MG63 (cell line): ENCODE measurements around the gene DAP3. TPM values are rescaled to one million over a fixed set of nuclear protein-coding genes. Genes with fewer than 3 reads are reported as not detected.
A peak's percentile ranks its signal among the peaks of the same experiment; 100 is the strongest.
"Not testable (repeated sequence)": the region's sequence is repeated elsewhere in the genome, so short reads cannot be mapped to it uniquely, and the experiment has no call there.

Source experiments
- DNase-seq: peaks from one replicate; pipeline ENCODE4 v3.0.0-alpha.2; 2020
- H3K27me3 ChIP-seq: fragments of 250-450 bp; sonication (Bioruptor Pico); 2 replicates; pipeline ENCODE4 v1.5.1; 2020; ENCODE audit warnings: mild to moderate bottlenecking, moderate library complexity
- H3K36me3 ChIP-seq: fragments of 250-450 bp; sonication (Bioruptor Pico); 2 replicates; pipeline ENCODE4 v1.5.1; 2020; ENCODE audit warnings: mild to moderate bottlenecking, moderate library complexity
- H3K4me3 ChIP-seq: fragments of 250-450 bp; sonication (Bioruptor Pico); 2 replicates; pipeline ENCODE4 v1.5.1; 2020; ENCODE audit warnings: mild to moderate bottlenecking, moderate library complexity
- H3K9me3 ChIP-seq: fragments of 250-450 bp; sonication (Bioruptor Pico); 2 replicates; pipeline ENCODE4 v1.5.1; 2020; ENCODE audit warnings: mild to moderate bottlenecking, moderate library complexity
- total RNA-seq: library from RNA; depleted of rRNA; stranded (reverse); fragments of >200 nt; shearing (Covaris generic); gene quantifications from 2 replicates; pipeline ENCODE4 v1.2.3, GENCODE V29; 2014; ENCODE audit warnings: low replicate concordance; rRNA removed

The DAP3 gene
- 79.0 and 111 TPM in 2 replicates for total RNA-seq

DNA sequence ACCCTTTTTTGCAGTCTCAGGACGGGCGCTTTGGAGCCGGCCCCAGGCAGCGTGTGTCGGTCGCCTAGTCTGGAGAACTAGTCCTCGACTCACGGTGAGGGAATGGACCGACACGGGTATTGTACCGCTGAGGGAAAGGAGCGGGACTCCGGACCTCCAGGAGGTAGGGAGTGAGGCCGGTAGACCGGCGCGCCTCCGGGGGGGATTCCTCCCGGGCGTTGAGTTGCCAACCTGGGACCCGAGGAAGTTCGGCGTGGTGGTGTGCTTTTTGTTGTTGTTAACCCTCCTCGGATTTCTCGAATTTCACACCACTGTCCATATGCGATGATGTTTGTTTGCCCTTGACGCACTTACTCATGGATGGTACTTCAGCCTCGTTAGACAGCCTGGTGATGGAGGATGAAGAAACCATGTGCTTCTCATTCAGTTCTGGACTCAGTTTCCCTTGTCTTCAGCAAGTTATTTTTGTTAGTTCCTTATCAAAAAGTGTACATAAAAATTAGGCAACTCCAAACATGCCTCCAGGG lies at the start of gene DAP3:
DAP3 (plus strand) TSS at position 11 of the 527 bp plus-strand sequence. CDS start 20,689 bp downstream, outside the sequence.
- not testable (repeated sequence) for H3K27me3 ChIP-seq, DNase-seq
- peaks cover 19% of the 10 kb centered on the region for H3K9me3 ChIP-seq
- H3K36me3 ChIP-seq = peaks cover 63% of the 10 kb centered on the region
- peak within 1 kb of the TSS; percentile 98 for H3K4me3 ChIP-seq

- no peaks in the 10 kb centered on the region for H3K27me3 ChIP-seq
- peaks cover 25% of the 10 kb centered on the region for H3K9me3 ChIP-seq
- no peak for DNase-seq
- peaks cover 21% of the 10 kb centered on the region for H3K36me3 ChIP-seq
- no peak overlapping the region for H3K4me3 ChIP-seq
Measured at GRCh38 chr1:155640367-155640766, 48.5 kb upstream of the DAP3 start.

- peaks cover 21% of the 10 kb centered on the region for H3K36me3 ChIP-seq
- H3K4me3 ChIP-seq = not testable (repeated sequence)
Measured at GRCh38 chr1:155642559-155643180, 46.2 kb upstream of the DAP3 start.

DNA sequence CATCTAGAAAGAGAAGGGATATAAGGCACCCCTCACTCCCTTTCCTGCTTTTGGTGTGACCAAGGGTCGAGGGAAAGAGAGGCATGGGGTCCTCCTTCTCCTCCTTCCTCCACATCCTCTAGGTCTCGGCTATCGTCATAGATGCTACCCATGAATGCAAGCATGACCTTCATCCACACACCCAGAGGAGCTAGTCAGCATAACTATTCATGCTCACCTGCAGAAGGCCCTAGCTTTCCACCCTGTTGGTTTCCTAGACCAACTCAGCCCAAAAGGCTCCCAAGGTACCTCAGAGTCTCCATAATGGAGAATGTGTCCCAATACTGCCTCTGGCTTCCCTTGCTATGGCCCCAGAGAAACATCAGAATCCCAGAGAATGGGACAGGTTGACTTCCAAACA lies 45.7 kb upstream of the DAP3 start:
- peaks cover 21% of the 10 kb centered on the region for H3K36me3 ChIP-seq
- no peak for DNase-seq
- no peak overlapping the region for H3K4me3 ChIP-seq
- H3K27me3 ChIP-seq = no peaks in the 10 kb centered on the region
- peaks cover 25% of the 10 kb centered on the region for H3K9me3 ChIP-seq

More at GRCh38 chr1:155642559-155643180, 46.2 kb upstream of the DAP3 start:
- not testable (repeated sequence) for H3K27me3 ChIP-seq, DNase-seq
- peaks cover 25% of the 10 kb centered on the region for H3K9me3 ChIP-seq

- Histone ChIP-seq H3K36me3 (peaks cover 21% of the 10 kb centered on the region), H3K4me3 (no peak overlapping the region), H3K27me3 (no peaks in the 10 kb centered on the region), H3K9me3 (peaks cover 28% of the 10 kb centered on the region)
- DNase-seq = peak; percentile 10
Measured at GRCh38 chr1:155645034-155645598, 43.8 kb upstream of the DAP3 start.

DNA sequence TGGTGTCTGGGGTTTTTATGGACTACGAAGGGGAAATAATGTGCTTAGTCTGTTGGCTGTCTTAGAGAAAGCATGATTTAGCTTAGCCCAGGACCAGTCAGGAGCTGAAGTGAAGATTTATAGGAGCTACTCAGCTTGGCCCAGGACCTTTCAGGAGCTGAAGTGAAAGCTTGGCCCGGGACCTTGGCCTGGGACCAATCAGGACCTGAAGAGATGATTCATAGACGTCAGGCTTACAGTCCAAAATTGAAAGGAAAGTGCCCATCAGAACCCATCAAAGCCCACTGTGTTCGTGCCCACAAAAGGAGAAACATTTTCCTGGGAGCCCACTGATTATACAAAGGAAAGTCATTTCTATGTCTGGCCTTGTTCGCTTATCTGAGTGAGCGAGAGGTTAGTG lies 43.2 kb upstream of the DAP3 start:
- Histone ChIP-seq H3K9me3 (peaks cover 30% of the 10 kb centered on the region), H3K36me3 (peaks cover 21% of the 10 kb centered on the region), H3K4me3 (no peak overlapping the region), H3K27me3 (no peaks in the 10 kb centered on the region)
- peak; percentile 85 for DNase-seq

DNA sequence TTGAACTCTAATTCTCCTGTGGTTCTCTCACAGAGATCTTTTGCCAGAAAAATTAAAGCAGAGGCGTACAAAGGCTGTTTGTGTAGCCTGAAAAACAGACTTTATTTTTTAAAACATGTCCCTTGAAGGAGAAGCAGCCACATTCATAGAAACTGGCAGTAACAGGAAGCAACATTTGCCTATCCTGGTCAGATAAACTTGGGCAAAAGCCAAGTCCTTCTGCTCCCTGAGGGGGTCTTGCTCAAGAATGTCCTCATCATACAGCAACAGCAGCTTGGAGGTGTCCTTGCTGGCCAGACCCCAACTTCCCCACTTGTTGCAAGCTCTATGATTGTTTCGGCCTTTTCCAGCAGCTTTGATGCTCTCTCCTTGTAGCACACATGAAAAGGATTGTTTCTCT lies 42.6 kb upstream of the DAP3 start:
- no peak for DNase-seq
- Histone ChIP-seq H3K4me3 (no peak overlapping the region), H3K36me3 (peaks cover 21% of the 10 kb centered on the region), H3K9me3 (peaks cover 30% of the 10 kb centered on the region), H3K27me3 (no peaks in the 10 kb centered on the region)

DNA sequence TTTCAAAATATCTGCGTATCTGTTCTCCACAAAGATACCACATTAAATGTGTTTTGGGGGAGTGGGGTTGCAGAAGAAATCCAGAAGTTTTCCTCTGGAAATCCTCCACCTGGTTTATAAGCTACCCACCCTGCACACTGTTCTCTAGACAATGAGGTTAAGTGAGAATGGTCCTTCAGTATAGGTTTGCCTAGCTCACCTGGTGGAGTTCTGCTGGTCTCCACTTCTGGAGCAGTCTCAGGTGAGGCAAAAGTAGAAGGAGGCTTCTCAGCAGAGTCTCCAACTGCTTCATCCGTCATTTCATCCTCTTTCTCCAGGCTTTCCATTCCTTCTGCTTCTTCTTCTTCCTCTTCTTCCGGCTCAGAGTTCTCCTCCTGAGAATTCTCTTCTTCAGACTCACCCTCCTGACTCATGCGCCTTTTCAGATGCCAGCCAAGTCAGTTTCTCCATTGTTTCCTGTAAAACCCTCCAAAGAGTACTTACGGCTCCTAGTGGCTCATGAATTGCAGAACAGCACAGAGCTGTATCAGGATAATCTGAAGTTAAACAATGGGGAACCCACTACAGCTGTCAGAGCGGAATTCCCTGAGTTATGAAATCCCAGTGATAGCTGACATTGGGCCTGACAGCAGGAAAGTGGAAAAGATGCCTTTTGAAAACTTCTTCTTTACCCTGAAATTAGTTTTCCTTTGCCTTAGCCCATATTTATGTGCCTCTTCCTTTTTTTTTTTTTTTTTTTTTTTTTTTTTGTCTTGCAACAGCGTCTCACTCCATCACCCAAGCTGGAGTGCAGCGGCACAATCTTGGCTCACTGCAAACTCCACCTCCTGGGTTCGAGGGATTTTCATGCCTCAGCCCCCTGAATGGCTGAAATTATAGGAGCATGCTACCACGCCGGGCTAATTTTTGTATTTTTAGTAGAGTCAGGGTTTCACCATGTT lies 40.4 kb upstream of the DAP3 start:
- peak; percentile 62 for DNase-seq
- Histone ChIP-seq H3K27me3 (no peaks in the 10 kb centered on the region), H3K9me3 (peaks cover 10% of the 10 kb centered on the region), H3K4me3 (peak overlapping the region; percentile 42), H3K36me3 (peaks cover 10% of the 10 kb centered on the region)

DNA sequence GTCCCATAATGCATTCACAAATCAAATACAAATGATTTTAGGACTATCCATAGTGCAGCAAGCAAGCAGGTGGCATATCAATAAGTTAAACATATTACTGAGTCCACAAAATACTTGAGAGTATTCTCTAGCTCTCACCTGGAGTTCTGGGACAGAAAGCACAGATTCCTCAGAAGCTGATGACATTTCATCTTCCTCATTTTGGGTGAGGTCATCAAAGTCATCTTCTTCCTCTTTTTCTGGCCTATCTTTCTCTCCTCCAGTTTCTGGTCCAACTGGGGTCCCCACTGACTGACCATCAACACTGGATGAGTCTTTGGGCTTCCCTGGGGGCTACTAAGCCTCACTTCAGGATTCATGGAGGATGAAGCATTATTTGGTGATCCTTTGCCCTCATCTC lies 39.2 kb upstream of the DAP3 start:
- H3K9me3 ChIP-seq = peaks cover 6% of the 10 kb centered on the region; the same call in 1 of the 2 replicates
- H3K27me3 ChIP-seq = no peaks in the 10 kb centered on the region
- H3K4me3 ChIP-seq = no peak overlapping the region
- H3K36me3 ChIP-seq = peaks cover under 1% of the 10 kb centered on the region; the same call in 1 of the 2 replicates
- DNase-seq = no peak

GRCh38 chr1:155650231-155650757 lies 38.6 kb upstream of the DAP3 start:
- H3K36me3 ChIP-seq = no peaks in the 10 kb centered on the region

DNA sequence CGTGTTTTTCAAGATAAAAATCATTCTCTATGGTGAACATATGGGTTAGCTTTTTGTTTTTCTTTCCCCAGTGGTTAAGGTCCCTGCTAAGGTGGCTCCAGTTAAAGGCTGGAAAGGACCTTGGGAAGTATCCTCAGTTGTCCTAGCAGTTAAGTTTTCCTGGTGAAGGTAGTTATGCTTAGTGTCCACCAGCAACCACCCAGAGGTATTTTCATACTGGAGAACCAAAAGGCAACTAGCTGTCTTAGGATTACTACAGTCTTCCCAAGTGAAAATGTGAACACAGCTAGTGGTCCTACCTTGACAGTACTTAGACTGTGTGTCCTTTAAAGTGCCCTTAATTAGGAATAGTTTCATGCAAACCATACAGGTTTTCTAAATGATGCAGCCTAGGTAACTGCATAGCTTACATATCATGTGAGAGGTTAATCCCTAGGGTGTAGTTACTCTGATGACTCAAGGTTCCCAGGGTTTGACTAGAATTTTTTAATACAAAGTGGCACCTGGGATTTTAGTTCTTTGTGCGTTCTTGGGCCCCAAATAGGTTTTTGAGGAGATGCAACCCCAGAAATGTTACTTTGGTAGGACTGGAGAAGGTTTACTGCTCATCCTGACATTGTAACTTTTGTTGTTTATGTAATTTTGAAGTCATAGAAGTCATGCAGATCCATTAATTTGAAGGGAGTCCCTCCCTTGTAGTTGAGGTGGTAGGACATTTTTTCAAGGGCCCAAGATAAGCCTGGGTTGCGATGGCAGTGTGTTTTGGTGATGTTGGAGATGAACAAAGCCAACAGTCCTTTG lies 36.8 kb upstream of the DAP3 start:
- no peak for DNase-seq
- H3K36me3 ChIP-seq = no peaks in the 10 kb centered on the region
- peaks cover 6% of the 10 kb centered on the region; the same call in 1 of the 2 replicates for H3K9me3 ChIP-seq
- no peak overlapping the region for H3K4me3 ChIP-seq
- no peaks in the 10 kb centered on the region for H3K27me3 ChIP-seq

More at GRCh38 chr1:155650231-155650757, 38.6 kb upstream of the DAP3 start:
- DNase-seq = no peak
- no peaks in the 10 kb centered on the region for H3K27me3 ChIP-seq
- no peak overlapping the region for H3K4me3 ChIP-seq
- H3K9me3 ChIP-seq = peaks cover 6% of the 10 kb centered on the region; the same call in 1 of the 2 replicates

DNA sequence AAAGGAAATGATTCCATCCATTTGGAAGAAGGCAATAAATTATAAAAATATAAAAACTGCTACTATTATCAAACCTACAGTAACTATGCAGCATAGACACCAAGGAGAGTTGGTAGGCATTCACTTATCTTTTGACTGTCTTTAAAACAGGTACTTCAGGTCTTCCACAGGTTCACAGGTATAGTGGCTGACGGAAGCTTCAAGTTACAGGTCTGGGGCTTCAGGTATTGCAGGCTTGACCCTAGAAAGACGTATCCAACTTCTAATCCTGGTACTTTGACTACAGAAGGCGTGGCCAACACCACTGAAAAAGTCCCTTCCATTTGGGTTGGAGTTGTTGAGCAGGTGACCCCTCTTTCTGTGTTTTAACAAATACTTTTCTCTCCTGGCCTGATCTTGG lies 35.9 kb upstream of the DAP3 start:
- H3K27me3 ChIP-seq = no peaks in the 10 kb centered on the region
- no peaks in the 10 kb centered on the region for H3K36me3 ChIP-seq
- H3K9me3 ChIP-seq = peaks cover 6% of the 10 kb centered on the region; the same call in 1 of the 2 replicates
- no peak overlapping the region for H3K4me3 ChIP-seq
- DNase-seq = no peak

DNA sequence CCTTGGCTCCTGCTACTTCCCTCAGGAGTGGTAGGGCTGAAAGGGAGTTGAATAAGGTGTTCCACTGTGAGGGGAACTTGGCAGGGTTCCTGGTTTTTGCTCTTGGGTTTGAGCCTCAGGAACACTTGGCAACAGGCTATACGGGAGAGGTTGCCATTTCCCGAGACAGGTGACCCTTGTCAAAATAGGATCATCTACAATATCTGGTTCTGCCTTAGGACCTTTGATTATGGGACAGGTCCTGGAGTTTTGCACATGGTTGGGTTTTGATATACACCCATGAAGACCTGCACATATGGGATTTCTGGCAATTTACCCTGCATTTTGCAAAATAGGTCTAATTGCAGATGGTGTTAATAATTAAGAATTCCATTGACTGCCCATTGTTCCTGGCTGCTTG lies 31.4 kb upstream of the DAP3 start:
- no peak for DNase-seq
- H3K36me3 ChIP-seq = peaks cover 39% of the 10 kb centered on the region
- H3K9me3 ChIP-seq = no peaks in the 10 kb centered on the region
- H3K4me3 ChIP-seq = no peak overlapping the region
- H3K27me3 ChIP-seq = no peaks in the 10 kb centered on the region

DNA sequence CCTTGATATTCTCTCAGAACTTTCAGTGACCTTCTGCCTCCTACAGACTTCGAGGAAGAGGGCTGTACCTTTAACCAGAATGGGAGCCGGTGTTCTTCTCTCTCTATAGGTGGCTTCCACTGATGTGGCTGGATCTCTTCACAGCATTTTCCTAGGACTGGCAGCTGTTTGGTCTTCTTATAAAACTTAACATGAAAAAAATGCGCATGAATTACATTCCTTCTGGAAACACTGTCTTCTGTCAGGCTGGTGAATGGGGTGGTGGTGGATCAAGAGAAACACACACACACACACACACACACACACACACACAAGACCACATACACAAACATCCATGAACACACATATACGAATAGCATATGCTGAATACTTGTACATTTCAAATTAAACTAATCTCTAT lies 27.7 kb upstream of the DAP3 start:
- not testable (repeated sequence) for H3K9me3 ChIP-seq, H3K4me3 ChIP-seq, DNase-seq, H3K27me3 ChIP-seq
- peaks cover 72% of the 10 kb centered on the region for H3K36me3 ChIP-seq

DNA sequence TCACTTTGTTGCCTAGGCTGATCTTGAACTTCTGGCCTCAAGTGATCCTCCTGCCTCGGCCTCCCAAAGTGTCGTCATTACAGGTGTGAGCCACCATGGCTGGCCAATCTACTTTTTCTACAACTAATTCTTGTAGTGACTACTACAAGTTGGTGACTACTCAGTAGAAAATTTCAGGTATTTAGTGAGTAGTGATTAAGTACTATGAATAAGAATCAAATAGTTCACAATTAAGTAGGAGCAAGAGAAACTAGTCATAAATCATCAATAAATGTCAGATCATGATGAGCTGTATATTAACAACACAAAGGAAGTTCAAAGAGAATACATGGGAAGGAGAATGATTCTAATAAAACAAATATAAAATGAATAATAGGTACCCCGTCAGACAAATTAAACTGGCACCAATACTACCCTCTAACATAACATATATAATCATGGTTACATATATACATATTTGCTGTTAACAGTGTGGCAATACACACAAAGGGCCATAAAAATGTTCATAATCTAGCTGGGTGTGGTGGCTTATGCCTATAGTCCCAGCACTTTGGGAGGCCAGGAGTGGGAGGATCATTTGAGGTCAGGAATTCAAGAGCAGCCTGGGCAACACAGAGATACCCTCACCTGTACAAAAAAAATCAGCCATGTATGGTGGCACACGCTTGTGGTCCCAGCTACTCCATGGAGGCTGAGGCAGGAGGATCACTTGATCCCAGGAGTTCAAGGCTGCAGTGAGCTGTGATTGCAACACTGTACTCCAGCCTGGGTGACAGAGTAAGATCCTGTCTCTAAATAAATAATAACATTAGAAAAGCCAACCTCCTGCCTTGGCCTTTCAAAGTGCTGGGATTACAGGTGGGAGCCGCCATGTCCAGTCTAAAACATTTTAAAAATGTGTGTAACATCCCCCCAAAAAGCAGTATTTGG lies 19.4 kb upstream of the DAP3 start:
- DNase-seq = no peak

More for the DNA sequence above, 19.4 kb upstream of the DAP3 start:
- H3K9me3 ChIP-seq = no peaks in the 10 kb centered on the region
- peaks cover 87% of the 10 kb centered on the region for H3K36me3 ChIP-seq
- H3K27me3 ChIP-seq = no peaks in the 10 kb centered on the region
- no peak overlapping the region for H3K4me3 ChIP-seq
